Right atrium auricular region (tissue), 2 donors: Measurements from ENCODE around the gene ST6GAL2. TPM values are rescaled to one million over a fixed set of nuclear protein-coding genes. Genes with fewer than 3 reads are reported as not detected.
A peak's percentile ranks its signal among the peaks of the same experiment; 100 is the strongest.

Experiments
- DNase-seq: peaks from one replicate; pipeline ENCODE4 v3.0.0-alpha.2; 2019; ENCODE audit warnings: low spot score
- H3K27ac ChIP-seq, 2 donors: fragments of 200-600 bp; sonication (generic); 1 replicate in 1 of 2; 2 replicates in 1 of 2; pipeline ENCODE4 v1.5.1; 2016 to 2019
- H3K27me3 ChIP-seq, 2 donors: fragments of 200-600 bp; sonication (generic); one replicate each; pipeline versions ENCODE4 v1.5.1 to v1.6.0; 2017 to 2019
- H3K36me3 ChIP-seq: fragments of 200-600 bp; sonication (generic); one replicate; pipeline ENCODE4 v1.5.1; 2016
- H3K4me1 ChIP-seq, 2 donors: fragments of 200-600 bp; sonication (generic); one replicate each; pipeline versions ENCODE4 v1.5.1 to v1.6.0; 2017 to 2019
- H3K4me3 ChIP-seq, 2 donors: fragments of 200-600 bp; sonication (generic); 1 replicate in 1 of 2; 2 replicates in 1 of 2; pipeline ENCODE4 v1.5.1; 2017 to 2019; ENCODE audit warnings: mild to moderate bottlenecking in 1 of 2, moderate library complexity in 1 of 2
- H3K9me3 ChIP-seq, 2 donors: fragments of 200-600 bp; sonication (generic); one replicate each; pipeline ENCODE4 v1.5.1; 2019
- CTCF ChIP-seq, 2 donors: fragments of 200-600 bp; sonication (generic); IDR thresholded peaks; one replicate each; pipeline ENCODE4 v1.5.1; 2019; ENCODE audit warnings: antibody characterized with exemption in 2 of 2
- total RNA-seq, 2 donors: library from RNA; depleted of rRNA; stranded (reverse); fragments of >200 nt; gene quantifications; one replicate each; pipeline ENCODE4 v1.1.0, GENCODE V29; 2016

The ST6GAL2 gene
- total RNA-seq, 2 donors from 2014 or later = 0.59 to 0.67 TPM

GRCh38 chr2:106843910-106844250, 42.1 kb downstream of the ST6GAL2 start:
- Histone ChIP-seq H3K4me3 (no peak overlapping the region), H3K9me3 (no peaks in the 10 kb centered on the region), H3K4me1 (no peaks in the 10 kb centered on the region), H3K27me3 (no peaks in the 10 kb centered on the region), H3K27ac (no peak overlapping the region), H3K36me3 (no peaks in the 10 kb centered on the region)
- DNase-seq = no peak
- no peak for TF ChIP-seq CTCF (IDR thresholded peaks at IDR 0.05)

GRCh38 chr2:106843001-106843909, 42.7 kb downstream of the ST6GAL2 start:
- H3K36me3 ChIP-seq = no peaks in the 10 kb centered on the region
- no peak for TF ChIP-seq CTCF (IDR thresholded peaks at IDR 0.05)
- H3K4me3 ChIP-seq = no peak overlapping the region
- no peaks in the 10 kb centered on the region for H3K4me1 ChIP-seq
- no peaks in the 10 kb centered on the region for H3K27me3 ChIP-seq
- no peak overlapping the region for H3K27ac ChIP-seq
- DNase-seq = no peak
- H3K9me3 ChIP-seq = no peaks in the 10 kb centered on the region

- DNase-seq = no peak
- no peak for TF ChIP-seq CTCF (IDR thresholded peaks at IDR 0.05)
- H3K4me1 ChIP-seq = no peaks in the 10 kb centered on the region
- no peak overlapping the region for H3K4me3 ChIP-seq
- H3K27me3 ChIP-seq = no peaks in the 10 kb centered on the region
- no peaks in the 10 kb centered on the region for H3K36me3 ChIP-seq
- no peak overlapping the region for H3K27ac ChIP-seq
- H3K9me3 ChIP-seq = no peaks in the 10 kb centered on the region
These were observed 43.9 kb downstream of the ST6GAL2 start for GRCh38 chr2:106841886-106842645.

GRCh38 chr2:106840818-106841217, 45.1 kb downstream of the ST6GAL2 start:
- no peaks in the 10 kb centered on the region for H3K27me3 ChIP-seq
- no peaks in the 10 kb centered on the region for H3K36me3 ChIP-seq
- TF ChIP-seq CTCF (IDR thresholded peaks at IDR 0.05) = no peak
- DNase-seq = no peak
- no peak overlapping the region for H3K4me3 ChIP-seq
- no peaks in the 10 kb centered on the region for H3K4me1 ChIP-seq
- H3K27ac ChIP-seq = no peak overlapping the region
- H3K9me3 ChIP-seq = no peaks in the 10 kb centered on the region

GRCh38 chr2:106839849-106840595, 45.9 kb downstream of the ST6GAL2 start:
- peak in 1 of 2 donors; percentile 46 for TF ChIP-seq CTCF (IDR thresholded peaks at IDR 0.05)
- no peak for DNase-seq
- Histone ChIP-seq H3K9me3 (no peaks in the 10 kb centered on the region), H3K4me1 (no peaks in the 10 kb centered on the region), H3K27me3 (no peaks in the 10 kb centered on the region), H3K4me3 (no peak overlapping the region), H3K36me3 (no peaks in the 10 kb centered on the region), H3K27ac (no peak overlapping the region)
